Superior temporal gyrus (tissue), 1 donor: ENCODE data around the gene ANXA2.
"Not testable (repeated sequence)": the region's sequence is repeated elsewhere in the genome, so short reads cannot be mapped to it uniquely, and the experiment has no call there.

Experiments
- DNase-seq: peaks from one replicate; pipeline ENCODE4 v3.0.0-alpha.2; 2016; ENCODE audit errors: extremely low spot score

ANXA2 gene

GRCh38 chr15:60410350-60410749 is 12.6 kb upstream of the ANXA2 start:
- not testable (repeated sequence) for DNase-seq

DNA sequence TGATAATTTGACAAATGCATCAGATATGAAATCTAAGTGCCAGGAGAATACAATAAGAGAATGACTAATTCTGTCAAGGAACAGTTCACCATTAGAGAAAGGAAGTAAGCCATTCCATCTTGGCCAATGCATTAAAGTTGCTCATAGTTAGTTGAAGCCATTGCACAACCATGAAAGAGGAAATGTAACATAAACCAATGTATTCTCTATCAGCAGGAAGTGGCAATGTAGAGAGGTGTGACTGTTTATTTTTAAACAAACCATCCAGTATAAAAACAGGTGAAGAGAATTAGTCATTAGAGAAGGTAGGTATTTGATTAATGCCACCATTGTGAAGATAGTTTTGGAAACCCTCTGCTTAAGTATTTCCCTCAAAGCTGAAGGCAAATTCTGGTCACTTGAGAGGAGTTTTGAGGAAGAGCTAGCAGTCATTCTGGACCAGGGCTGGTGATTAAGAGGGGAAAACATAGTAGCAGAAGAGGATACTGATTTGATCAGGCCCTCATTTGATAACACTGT is 10.7 kb upstream of the ANXA2 start:
- DNase-seq = no peak

DNA sequence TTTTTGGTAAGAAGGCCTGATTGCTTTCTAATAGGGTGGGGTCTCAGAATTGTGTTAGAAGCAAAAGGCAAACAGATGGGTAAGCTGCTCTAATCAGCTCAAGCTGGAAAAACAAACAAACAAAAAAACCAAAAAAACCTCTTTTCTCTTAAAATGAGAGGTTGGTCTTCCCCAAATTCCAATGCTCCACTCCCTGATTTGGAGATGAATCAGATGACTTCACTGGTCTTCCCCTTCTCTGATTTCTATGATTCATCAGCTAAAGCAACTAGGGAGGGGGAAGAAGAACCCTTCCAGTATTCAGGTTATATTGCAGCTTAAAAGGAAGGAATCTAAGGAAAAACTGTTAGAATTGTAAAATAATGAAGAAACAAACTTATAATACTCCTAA is 9.6 kb upstream of the ANXA2 start:
- DNase-seq = no peak

DNA sequence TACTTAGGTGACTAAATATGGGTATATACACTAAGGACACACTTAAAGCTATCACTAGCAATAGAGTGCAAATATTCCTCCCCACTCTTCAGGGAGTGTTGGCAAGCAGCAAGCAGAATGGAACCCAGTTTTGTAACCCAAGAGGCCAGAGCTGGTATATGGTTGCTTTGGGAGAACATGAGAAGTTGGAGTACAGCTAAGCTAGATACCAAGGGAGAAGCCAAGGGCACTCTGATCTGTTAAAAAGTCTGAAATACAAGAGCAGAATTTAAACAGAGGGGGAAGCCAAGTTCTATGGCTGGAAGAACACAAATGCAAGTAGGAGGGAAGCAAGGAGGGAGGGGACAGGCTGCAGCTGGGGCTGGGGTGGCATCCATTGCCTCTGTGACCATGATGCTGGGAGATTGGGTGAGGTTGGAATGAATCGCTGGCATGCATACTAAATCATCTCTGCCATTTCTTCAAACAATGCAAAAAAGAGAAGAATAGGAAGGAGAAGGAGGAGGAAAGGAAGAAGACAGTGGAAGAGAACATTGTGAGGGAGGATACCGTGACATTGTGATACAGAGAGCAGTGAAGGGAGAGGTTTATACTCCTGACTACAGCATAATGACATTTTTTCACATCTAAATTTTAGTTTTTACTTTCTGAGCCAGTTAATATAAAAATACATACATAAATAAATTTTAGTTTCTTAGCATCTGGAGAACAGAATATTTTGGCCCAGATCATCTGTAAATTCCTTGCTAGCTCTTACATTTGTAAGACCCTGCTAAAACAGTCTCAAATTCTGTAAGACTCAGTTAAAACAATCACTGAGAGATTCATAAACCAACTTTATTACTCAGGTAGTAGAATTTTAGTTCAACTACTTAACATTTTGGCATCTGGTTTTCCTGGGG is 9.0 kb upstream of the ANXA2 start:
- no peak for DNase-seq

DNA sequence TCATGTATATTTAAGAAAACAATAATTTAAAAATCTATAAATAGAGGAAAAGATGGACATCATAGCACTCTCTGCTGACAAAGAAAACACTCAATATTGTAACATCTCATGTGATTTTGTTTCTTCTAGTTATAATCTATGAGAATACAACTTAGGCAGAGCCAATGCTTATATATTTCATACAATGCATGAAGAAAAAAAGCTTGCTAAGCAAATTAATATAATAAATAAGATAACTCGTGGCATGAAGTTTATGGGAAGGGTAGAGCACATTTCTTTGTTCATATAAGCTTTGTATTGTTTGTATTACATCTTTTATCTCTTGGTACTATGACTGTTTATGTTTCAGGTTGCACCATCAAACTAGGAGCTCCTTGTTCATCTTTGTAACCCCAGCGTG is 7.6 kb upstream of the ANXA2 start:
- no peak for DNase-seq

DNA sequence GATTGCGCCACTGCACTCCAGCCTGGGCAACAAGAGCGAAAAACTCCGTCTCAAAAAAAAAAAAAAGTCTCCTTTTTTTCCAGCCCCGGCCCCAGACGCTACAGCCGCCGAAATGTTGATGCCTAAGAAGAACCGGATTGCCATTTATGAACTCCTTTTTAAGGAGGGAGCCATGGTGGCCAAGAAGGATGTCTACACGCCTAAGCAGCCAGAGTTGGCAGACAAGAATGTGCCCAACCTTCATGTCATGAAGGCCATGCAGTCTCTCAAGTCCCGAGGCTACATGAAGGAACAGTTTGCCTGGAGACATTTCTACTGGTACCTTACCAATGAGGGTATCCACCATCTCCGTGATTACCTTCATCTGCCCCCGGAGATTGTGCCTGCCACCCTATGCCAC is 6.6 kb upstream of the ANXA2 start:
- DNase-seq = not testable (repeated sequence)

DNA sequence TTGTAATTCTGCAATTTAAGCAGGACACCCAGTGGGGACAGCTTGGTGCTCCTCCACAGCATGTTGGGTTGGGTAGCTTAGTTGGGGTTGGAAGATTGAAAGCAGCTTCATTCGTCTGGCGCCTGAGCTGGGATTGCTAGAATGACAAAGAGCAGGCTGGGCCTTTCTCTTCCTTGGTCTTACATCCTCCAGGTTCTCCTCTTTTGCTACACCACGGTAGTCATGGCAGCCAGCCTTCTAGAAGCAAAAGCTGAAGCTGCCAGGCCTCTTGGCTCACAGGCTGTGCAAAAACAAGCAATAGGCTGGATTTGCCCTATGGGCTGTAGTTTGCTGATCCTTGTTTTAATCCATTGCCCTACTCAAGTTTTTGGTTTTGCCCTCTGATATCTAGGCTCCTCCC is 3.2 kb upstream of the ANXA2 start:
- no peak for DNase-seq

GRCh38 chr15:60399931-60400330 is 2.1 kb upstream of the ANXA2 start:
- DNase-seq = no peak

- DNase-seq = no peak
These were observed 1.6 kb upstream of the ANXA2 start for GRCh38 chr15:60399246-60399915.

- DNase-seq = no peak
These were observed 621 bp downstream of the ANXA2 start for GRCh38 chr15:60396958-60397771.

- no peak for DNase-seq
These were observed 1.2 kb downstream of the ANXA2 start for GRCh38 chr15:60396560-60396957.

- no peak for DNase-seq
These were observed 1.7 kb downstream of the ANXA2 start for GRCh38 chr15:60396100-60396499.

- no peak for DNase-seq
These were observed 2.3 kb downstream of the ANXA2 start for GRCh38 chr15:60395276-60396011.

- DNase-seq = no peak
These were observed 3.1 kb downstream of the ANXA2 start for GRCh38 chr15:60394689-60395097.

- DNase-seq = no peak
These were observed 4.6 kb downstream of the ANXA2 start for GRCh38 chr15:60392986-60393790.

- no peak for DNase-seq
These were observed 5.2 kb downstream of the ANXA2 start for GRCh38 chr15:60392601-60392985.

DNA sequence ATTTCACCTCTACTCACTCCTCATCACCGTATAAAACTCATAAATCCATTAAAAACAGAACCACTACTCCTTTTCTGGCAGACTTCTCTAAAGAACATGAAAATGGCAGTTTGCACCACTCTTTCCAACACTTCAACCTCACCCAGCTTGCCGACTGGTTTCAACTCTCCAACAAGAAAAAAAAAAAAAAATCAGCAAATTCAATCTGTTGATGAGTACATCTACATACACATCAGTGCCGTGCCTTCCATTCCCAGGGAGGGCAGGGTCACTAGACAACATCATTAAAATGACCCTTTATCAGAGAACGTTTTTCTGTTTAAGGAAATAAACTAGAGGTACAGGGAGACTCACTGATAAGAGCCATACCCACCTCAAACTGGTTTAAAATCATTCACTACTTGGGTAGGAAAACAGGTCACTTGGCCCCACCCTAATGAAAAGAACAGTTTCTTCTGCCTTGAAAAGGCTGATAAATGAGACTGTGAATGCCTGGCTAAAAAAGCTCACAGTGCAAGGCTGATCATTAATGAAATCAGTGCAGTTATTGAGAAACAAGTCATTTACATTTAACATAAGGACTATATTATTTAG is 6.0 kb downstream of the ANXA2 start:
- no peak for DNase-seq

DNA sequence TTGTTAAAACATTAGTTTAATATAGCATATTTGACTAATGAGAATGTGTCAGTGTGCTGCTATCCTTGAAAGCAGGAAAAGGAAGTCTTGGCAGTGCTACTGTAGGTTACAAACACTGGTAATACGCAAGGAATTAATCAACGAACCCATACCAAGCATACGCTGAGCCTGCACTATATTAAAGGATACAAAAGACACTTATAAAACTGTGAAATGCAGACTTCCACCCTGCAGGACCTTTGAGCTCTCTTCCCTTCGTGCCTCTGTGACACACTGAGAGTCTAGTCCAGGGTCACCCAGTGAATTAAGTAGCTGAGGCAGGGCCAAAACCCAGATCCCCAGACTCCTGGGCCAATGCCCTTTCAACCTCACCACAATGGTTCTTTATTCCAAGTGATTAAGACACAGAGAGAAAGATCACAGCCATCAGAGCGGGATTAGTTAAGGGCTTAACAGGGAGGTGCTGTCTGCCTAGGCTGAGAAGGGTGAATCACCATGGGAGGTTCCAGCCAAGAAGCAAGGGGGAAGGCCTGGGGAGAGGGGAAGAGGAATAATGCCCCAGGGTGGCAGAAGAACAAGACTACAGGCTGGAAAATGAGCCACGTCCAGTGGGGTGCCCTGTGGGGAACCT is 6.8 kb downstream of the ANXA2 start:
- DNase-seq = no peak

DNA sequence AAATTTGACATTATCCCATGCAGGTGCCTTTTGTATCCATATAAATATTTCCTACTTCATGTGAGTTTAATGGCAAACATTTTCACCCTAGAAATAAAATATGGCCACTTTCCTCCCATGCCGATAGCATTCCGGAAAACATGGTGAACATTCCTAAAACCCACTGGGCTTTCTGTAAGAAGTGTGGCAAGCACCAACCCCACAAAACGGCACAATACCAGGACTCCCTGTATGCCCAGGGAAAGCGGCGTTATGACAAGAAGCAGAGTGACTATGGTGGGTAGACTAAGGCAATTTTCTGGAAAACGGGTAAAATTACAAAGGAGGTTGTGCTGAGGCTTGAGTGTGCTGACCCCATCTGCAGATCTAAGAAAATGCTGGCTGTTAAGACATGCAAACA is 7.6 kb downstream of the ANXA2 start:
- DNase-seq = no peak
